Measurements from ENCODE around the gene TCERG1L. TPM values are rescaled to one million over a fixed set of nuclear protein-coding genes. Genes with fewer than 3 reads are reported as not detected.

Gene TCERG1L
- total and polyA plus RNA-seq, 3 experiments from 2014 or later, result 0.07 to 0.93 (median 0.68) TPM

DNA sequence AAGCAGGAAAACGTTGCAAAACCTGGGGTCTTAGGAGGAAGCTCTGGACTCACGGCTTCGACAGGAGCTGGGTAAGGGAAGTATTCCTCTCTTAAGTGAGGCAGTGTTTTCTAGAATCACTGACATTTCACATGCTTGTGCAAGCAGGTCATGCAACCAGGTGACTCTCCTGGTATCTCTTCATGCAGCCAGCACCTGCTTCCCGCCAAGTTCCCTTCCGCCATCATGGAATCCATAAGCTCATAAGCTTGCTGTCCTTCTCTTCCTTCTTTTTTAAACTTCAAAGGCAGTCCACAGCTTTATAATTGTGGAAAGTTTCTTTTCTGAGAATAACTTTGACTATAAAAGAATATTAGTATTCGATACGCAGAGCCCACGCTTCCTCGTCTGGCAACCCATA is 256.1 kb downstream of the TCERG1L start:
- no peak overlapping the region for H3K27ac ChIP-seq (ENCODE audit: low read depth, low read length)
- ChIA-PET CTCF (no interaction called here), POLR2A (no interaction called here)
- H3K4me1 ChIP-seq (ENCODE audit: insufficient read depth, low read length), result no peaks in the 10 kb centered on the region
- no peaks in the 10 kb centered on the region for H3K36me3 Mint-ChIP-seq
- DNase-seq, result no peak
- H3K4me3 Mint-ChIP-seq, result no peak overlapping the region
- H3K4me1 Mint-ChIP-seq, result no peaks in the 10 kb centered on the region
- H3K4me3 ChIP-seq (ENCODE audit: low read length), result no peak overlapping the region
- H3K36me3 ChIP-seq (ENCODE audit: insufficient read depth, low read length), result no peaks in the 10 kb centered on the region
- H3K27me3 ChIP-seq (ENCODE audit: insufficient read depth, low read length, poor library complexity, severe bottlenecking), result no peaks in the 10 kb centered on the region
- H3K9me3 ChIP-seq (ENCODE audit: low read length), result no peaks in the 10 kb centered on the region
- H3K27ac Mint-ChIP-seq, result no peak overlapping the region
- peaks cover 2 to 20% (median 6%) of the 10 kb centered on the region in 5 donors for H3K9me3 Mint-ChIP-seq
- no peaks in the 10 kb centered on the region for H3K27me3 Mint-ChIP-seq

DNA sequence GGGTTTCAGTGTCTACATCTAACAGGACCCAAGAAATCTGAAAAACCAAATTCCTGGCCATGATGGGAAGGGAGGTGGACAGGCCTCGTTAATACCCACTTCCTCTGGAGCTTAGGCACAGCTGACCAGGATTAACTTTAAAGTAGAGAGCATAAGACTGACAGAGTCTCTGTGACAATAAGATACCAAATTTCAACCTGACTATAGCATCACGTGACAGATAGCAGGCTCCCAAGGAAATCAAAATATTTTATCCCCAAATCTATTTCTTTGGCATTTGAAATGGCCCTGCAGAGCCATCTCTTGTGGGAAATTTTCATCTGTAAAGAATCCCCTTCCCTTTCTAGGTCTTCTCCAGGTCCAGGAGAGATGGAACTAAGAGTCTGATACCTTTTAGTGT is 258.3 kb downstream of the TCERG1L start:
- Mint-ChIP-seq H3K27ac (no peak overlapping the region), H3K4me1 (no peaks in the 10 kb centered on the region)

DNA sequence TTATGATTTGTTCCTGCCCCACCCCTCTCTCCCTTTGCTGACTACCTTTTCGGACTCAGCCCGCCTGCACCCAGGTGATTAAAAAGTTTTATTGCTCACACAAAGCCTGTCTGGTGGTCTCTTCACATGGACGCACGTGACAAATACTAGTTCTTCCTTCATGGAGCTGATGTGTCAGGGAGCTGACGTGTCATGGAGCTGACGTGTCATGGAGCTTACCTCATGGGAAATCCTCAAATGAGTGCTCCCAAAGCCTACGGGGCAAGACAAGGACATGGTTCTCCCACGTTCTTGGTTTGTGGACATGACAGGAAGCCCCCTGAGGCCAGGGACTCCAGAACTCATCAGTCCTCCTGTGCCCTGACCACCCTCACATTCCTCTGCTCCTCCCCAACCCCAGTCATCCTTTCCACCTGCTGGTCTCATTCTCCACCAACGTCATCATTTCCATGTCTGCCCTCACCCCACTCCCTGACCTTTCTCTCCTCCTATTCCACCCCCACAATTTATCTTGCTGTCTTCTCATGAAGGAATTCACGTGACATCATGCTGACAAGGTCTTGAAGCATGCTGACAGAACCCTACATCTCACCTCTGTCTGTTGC is 261.3 kb downstream of the TCERG1L start:
- ChIA-PET CTCF (no interaction called here), POLR2A (no interaction called here)
- no peak overlapping the region for H3K27ac ChIP-seq (ENCODE audit: low read depth, low read length)
- H3K4me1 Mint-ChIP-seq, result no peaks in the 10 kb centered on the region
- no peak for DNase-seq
- no peak overlapping the region for H3K27ac Mint-ChIP-seq
- H3K4me1 ChIP-seq (ENCODE audit: insufficient read depth, low read length), result no peaks in the 10 kb centered on the region
- no peaks in the 10 kb centered on the region for H3K27me3 ChIP-seq (ENCODE audit: insufficient read depth, low read length, poor library complexity, severe bottlenecking)
- H3K27me3 Mint-ChIP-seq, result no peaks in the 10 kb centered on the region
- H3K9me3 Mint-ChIP-seq, result peaks cover 0 to 12% (median 6%) of the 10 kb centered on the region in 5 donors
- no peaks in the 10 kb centered on the region for H3K36me3 Mint-ChIP-seq
- H3K4me3 Mint-ChIP-seq, result no peak overlapping the region
- H3K36me3 ChIP-seq (ENCODE audit: insufficient read depth, low read length), result no peaks in the 10 kb centered on the region
- H3K9me3 ChIP-seq (ENCODE audit: low read length), result no peaks in the 10 kb centered on the region
- H3K4me3 ChIP-seq (ENCODE audit: low read length), result no peak overlapping the region

More for the DNA sequence above, 258.3 kb downstream of the TCERG1L start:
- Mint-ChIP-seq H3K4me3 (no peak overlapping the region), H3K27me3 (no peaks in the 10 kb centered on the region), H3K9me3 (peaks cover 0 to 16% (median 4%) of the 10 kb centered on the region in 5 donors), H3K36me3 (no peaks in the 10 kb centered on the region)
- H3K27me3 ChIP-seq (ENCODE audit: insufficient read depth, low read length, poor library complexity, severe bottlenecking), result no peaks in the 10 kb centered on the region
- H3K9me3 ChIP-seq (ENCODE audit: low read length), result no peaks in the 10 kb centered on the region
- ChIA-PET POLR2A (no interaction called here), CTCF (no interaction called here)
- no peaks in the 10 kb centered on the region for H3K36me3 ChIP-seq (ENCODE audit: insufficient read depth, low read length)
- H3K27ac ChIP-seq (ENCODE audit: low read depth, low read length), result no peak overlapping the region
- DNase-seq, result no peak
- H3K4me3 ChIP-seq (ENCODE audit: low read length), result no peak overlapping the region
- H3K4me1 ChIP-seq (ENCODE audit: insufficient read depth, low read length), result no peaks in the 10 kb centered on the region

DNA sequence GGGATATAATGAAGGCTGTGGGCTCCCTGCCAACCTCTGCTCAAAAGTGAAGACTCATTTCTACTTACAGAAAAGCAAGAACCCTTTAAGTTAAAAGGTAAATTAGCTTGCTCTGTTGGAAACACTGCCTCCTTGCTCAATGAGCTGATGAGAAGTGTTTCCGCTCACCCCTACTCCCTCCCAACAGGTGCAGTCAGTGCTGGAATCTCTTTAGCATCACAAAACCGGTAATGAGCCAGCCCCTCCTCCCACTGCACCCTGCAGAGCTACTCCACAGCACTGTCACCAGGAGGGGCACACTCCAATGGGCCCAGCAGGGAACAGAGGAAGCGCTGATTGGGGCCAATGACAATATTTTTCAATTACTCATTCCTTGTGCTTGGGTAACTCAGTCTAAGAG is 262.5 kb downstream of the TCERG1L start:
- Histone ChIP-seq H3K4me3 (ENCODE audit: low read length) (no peak overlapping the region), H3K27ac (ENCODE audit: low read depth, low read length) (no peak overlapping the region), H3K9me3 (ENCODE audit: low read length) (no peaks in the 10 kb centered on the region), H3K27me3 (ENCODE audit: insufficient read depth, low read length, poor library complexity, severe bottlenecking) (no peaks in the 10 kb centered on the region), H3K36me3 (ENCODE audit: insufficient read depth, low read length) (no peaks in the 10 kb centered on the region), H3K4me1 (ENCODE audit: insufficient read depth, low read length) (no peaks in the 10 kb centered on the region)
- ChIA-PET POLR2A (no interaction called here), CTCF (no interaction called here)
- Mint-ChIP-seq H3K4me1 (no peaks in the 10 kb centered on the region), H3K4me3 (no peak overlapping the region), H3K9me3 (peaks cover 0 to 12% (median 6%) of the 10 kb centered on the region in 5 donors), H3K27ac (no peak overlapping the region), H3K36me3 (no peaks in the 10 kb centered on the region), H3K27me3 (no peaks in the 10 kb centered on the region)
- no peak for DNase-seq

DNA sequence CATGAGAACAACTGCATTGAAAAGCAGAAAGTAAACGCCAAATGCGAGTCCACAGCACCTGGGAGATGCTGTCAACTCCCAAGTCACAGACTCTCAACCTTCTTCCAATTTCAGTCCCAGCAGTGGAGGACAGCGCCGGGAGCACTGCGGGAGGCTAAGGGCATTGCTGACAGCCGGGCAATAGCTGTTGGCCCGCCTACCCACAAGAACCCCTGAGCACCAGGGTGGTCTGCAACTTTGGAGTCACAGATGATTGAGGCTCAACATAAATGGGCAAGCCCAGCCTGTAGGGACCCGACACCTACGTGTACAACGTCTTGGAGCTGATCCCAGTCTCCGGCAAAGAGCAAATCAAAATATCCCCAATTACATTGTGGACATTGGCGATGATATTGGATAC is 262.9 kb downstream of the TCERG1L start:
- no peak for DNase-seq
- H3K4me1 Mint-ChIP-seq, result no peaks in the 10 kb centered on the region
- no peak overlapping the region for H3K27ac Mint-ChIP-seq
- Histone ChIP-seq H3K27me3 (ENCODE audit: insufficient read depth, low read length, poor library complexity, severe bottlenecking) (no peaks in the 10 kb centered on the region), H3K4me3 (ENCODE audit: low read length) (no peak overlapping the region), H3K27ac (ENCODE audit: low read depth, low read length) (no peak overlapping the region), H3K4me1 (ENCODE audit: insufficient read depth, low read length) (no peaks in the 10 kb centered on the region), H3K9me3 (ENCODE audit: low read length) (no peaks in the 10 kb centered on the region), H3K36me3 (ENCODE audit: insufficient read depth, low read length) (no peaks in the 10 kb centered on the region)
- H3K9me3 Mint-ChIP-seq, result peaks cover 0 to 12% (median 6%) of the 10 kb centered on the region in 5 donors
- ChIA-PET CTCF (no interaction called here), POLR2A (no interaction called here)
- no peak overlapping the region for H3K4me3 Mint-ChIP-seq
- H3K27me3 Mint-ChIP-seq, result no peaks in the 10 kb centered on the region
- H3K36me3 Mint-ChIP-seq, result no peaks in the 10 kb centered on the region

DNA sequence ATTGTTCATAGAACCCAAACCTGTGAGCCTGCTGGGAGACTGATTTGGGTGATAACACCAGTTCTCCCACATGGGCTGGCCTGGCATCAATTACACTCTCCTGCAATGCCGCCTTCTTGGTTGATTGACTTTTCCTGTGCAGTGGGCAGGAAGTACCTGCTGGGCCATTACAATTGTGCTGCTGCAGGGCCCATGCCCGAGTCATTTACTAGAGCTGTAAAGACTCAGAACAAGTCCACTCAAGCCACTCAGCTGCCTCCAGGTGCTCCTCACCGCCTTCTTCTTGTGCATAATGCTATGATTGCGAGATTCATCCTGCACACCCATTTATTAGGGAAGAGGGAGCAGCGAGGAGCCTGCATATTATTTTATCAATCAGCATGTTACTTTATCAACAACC is 264.0 kb downstream of the TCERG1L start:
- no peak overlapping the region for H3K4me3 ChIP-seq (ENCODE audit: low read length)
- Mint-ChIP-seq H3K4me1 (no peaks in the 10 kb centered on the region), H3K27ac (no peak overlapping the region), H3K27me3 (no peaks in the 10 kb centered on the region), H3K36me3 (no peaks in the 10 kb centered on the region), H3K9me3 (peaks cover 0 to 7% (median 5%) of the 10 kb centered on the region in 5 donors), H3K4me3 (no peak overlapping the region)
- POLR2A ChIA-PET, result no interaction called here
- no peak for DNase-seq
- no peak overlapping the region for H3K27ac ChIP-seq (ENCODE audit: low read depth, low read length)
- no peaks in the 10 kb centered on the region for H3K27me3 ChIP-seq (ENCODE audit: insufficient read depth, low read length, poor library complexity, severe bottlenecking)
- H3K36me3 ChIP-seq (ENCODE audit: insufficient read depth, low read length), result no peaks in the 10 kb centered on the region
- no peaks in the 10 kb centered on the region for H3K9me3 ChIP-seq (ENCODE audit: low read length)
- no peaks in the 10 kb centered on the region for H3K4me1 ChIP-seq (ENCODE audit: insufficient read depth, low read length)
- CTCF ChIA-PET, result no interaction called here

DNA sequence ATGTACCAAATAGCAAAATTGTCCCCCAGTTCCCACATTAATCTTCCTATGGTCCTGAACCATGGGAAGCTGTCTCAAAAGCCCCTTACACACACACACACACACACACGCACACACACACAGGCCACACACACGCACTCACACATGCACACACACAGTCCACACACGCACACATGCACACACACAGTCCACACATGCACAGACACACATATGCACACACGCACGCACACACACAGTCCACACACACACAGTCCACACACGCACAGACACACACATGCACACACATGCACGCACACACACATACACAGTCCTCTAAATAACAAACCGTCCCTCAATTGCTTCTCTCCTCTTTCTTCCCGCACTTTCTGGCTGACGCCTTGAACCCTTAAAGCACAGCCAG is 265.3 kb downstream of the TCERG1L start:
- ChIA-PET POLR2A (no interaction called here), CTCF (no interaction called here)
- Mint-ChIP-seq H3K36me3 (no peaks in the 10 kb centered on the region), H3K4me3 (no peak overlapping the region), H3K27ac (peak overlapping the region in 1 of 8 donors; percentile 2), H3K9me3 (peaks cover 0 to 7% (median 5%) of the 10 kb centered on the region in 5 donors), H3K4me1 (no peaks in the 10 kb centered on the region), H3K27me3 (no peaks in the 10 kb centered on the region)
- no peak overlapping the region for H3K4me3 ChIP-seq (ENCODE audit: low read length)
- H3K4me1 ChIP-seq (ENCODE audit: insufficient read depth, low read length), result no peaks in the 10 kb centered on the region
- no peaks in the 10 kb centered on the region for H3K9me3 ChIP-seq (ENCODE audit: low read length)
- DNase-seq, result no peak
- H3K27me3 ChIP-seq (ENCODE audit: insufficient read depth, low read length, poor library complexity, severe bottlenecking), result no peaks in the 10 kb centered on the region
- H3K27ac ChIP-seq (ENCODE audit: low read depth, low read length), result no peak overlapping the region
- no peaks in the 10 kb centered on the region for H3K36me3 ChIP-seq (ENCODE audit: insufficient read depth, low read length)

DNA sequence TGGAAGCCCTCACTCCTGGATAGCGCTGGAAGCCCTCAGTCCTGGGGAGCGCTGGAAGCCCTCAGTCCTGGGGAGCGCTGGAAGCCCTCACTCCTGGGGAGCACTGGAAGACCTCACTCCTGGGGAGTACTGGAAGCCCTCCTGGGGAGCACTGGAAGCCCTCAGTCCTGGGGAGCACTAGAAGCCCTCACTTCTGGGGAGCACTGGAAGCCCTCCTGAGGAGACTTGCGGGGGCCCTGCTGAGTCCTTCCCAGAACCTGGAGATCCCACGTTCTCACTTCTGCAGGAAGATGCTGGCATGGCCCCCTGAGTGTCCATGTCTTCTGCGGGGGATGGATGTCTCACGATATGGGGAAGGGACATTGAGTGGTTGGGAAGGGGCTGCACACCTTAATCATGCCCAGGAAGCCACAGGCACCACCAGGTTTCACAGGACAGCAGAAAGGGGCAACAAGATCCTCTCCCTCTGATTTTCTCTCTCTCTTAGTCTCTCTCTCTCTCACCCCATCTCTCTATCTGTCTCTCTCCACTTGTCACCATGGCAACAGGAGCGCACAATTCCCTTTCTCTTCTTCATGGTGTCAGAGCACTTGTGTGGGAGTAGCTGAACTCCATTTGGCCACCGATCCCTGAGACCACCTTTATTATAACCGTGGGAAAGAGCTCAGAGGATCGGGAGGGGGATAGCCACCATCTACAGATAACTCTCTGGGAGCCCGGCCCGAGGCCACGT is 267.0 kb downstream of the TCERG1L start:
- Mint-ChIP-seq H3K4me1 (no peaks in the 10 kb centered on the region), H3K27me3 (no peaks in the 10 kb centered on the region), H3K9me3 (peaks cover 0 to 4% (median 1%) of the 10 kb centered on the region in 5 donors), H3K36me3 (no peaks in the 10 kb centered on the region), H3K27ac (peak overlapping the region in 1 of 8 donors; percentile 32), H3K4me3 (no peak overlapping the region)
- Histone ChIP-seq H3K9me3 (ENCODE audit: low read length) (no peaks in the 10 kb centered on the region), H3K36me3 (ENCODE audit: insufficient read depth, low read length) (no peaks in the 10 kb centered on the region), H3K4me1 (ENCODE audit: insufficient read depth, low read length) (no peaks in the 10 kb centered on the region), H3K4me3 (ENCODE audit: low read length) (no peak overlapping the region), H3K27me3 (ENCODE audit: insufficient read depth, low read length, poor library complexity, severe bottlenecking) (no peaks in the 10 kb centered on the region), H3K27ac (ENCODE audit: low read depth, low read length) (no peak overlapping the region)
- ChIA-PET CTCF (no interaction called here), POLR2A (no interaction called here)
- DNase-seq, result no peak
